MM.1S (cell line): ENCODE measurements around the gene GPR160.

Experiments used
- DNase-seq: peaks from one replicate; pipeline ENCODE4 v3.0.0-alpha.2; 2015
- H2AFZ ChIP-seq: fragments of 300-600 bp; sonication (generic); 2 replicates; pipeline ENCODE4 v1.6.0; 2016; ENCODE audit warnings: antibody characterized with exemption, low read length
- H3F3A ChIP-seq: fragments of 300-600 bp; sonication (generic); 2 replicates; pipeline ENCODE4 v1.6.1; 2016; ENCODE audit warnings: mild to moderate bottlenecking, antibody characterized with exemption, low read length, moderate library complexity, mixed read lengths; ENCODE audit not compliant: insufficient read depth
- H3K27ac ChIP-seq: fragments of 300-600 bp; sonication (generic); 2 replicates; pipeline ENCODE4 v1.5.1; 2016; ENCODE audit warnings: mild to moderate bottlenecking, low read length
- H3K27me3 ChIP-seq: fragments of 300-600 bp; sonication (generic); replicated peaks from 2 replicates; pipeline ENCODE4 v1.6.0; 2016; ENCODE audit warnings: low read length; ENCODE audit not compliant: insufficient read depth
- H3K36me3 ChIP-seq: fragments of 300-600 bp; sonication (generic); replicated peaks from 2 replicates; pipeline ENCODE4 v1.6.1; 2016; ENCODE audit warnings: mild to moderate bottlenecking, low read length, mixed read lengths; ENCODE audit not compliant: insufficient read depth
- H3K4me1 ChIP-seq: fragments of 300-600 bp; sonication (generic); 2 replicates; pipeline ENCODE4 v1.6.1; 2016; ENCODE audit warnings: low read length, mixed read lengths
- H3K4me2 ChIP-seq: fragments of 300-600 bp; sonication (generic); 2 replicates; pipeline ENCODE4 v1.6.0; 2016; ENCODE audit warnings: low read depth, low read length
- H3K4me3 ChIP-seq: fragments of 300-600 bp; sonication (generic); 2 replicates; pipeline ENCODE4 v1.5.1; 2016; ENCODE audit warnings: low read length, mixed read lengths
- H3K79me2 ChIP-seq: fragments of 300-600 bp; sonication (generic); 2 replicates; pipeline ENCODE4 v1.6.1; 2016; ENCODE audit warnings: mixed run types, low read length, mixed read lengths
- H3K9ac ChIP-seq: fragments of 300-600 bp; sonication (generic); 2 replicates; pipeline ENCODE4 v1.6.1; 2016; ENCODE audit warnings: low read length, mixed read lengths
- H3K9me2 ChIP-seq: fragments of 300-600 bp; sonication (generic); replicated peaks from 2 replicates; pipeline ENCODE4 v1.6.1; 2016; ENCODE audit warnings: mild to moderate bottlenecking, low read length, mixed read lengths; ENCODE audit not compliant: insufficient read depth
- H3K9me3 ChIP-seq: fragments of 300-600 bp; sonication (generic); replicated peaks from 2 replicates; pipeline ENCODE4 v1.6.1; 2016; ENCODE audit warnings: mild to moderate bottlenecking, low read length, mixed read lengths; ENCODE audit not compliant: insufficient read depth
- H4K20me1 ChIP-seq: fragments of 300-600 bp; sonication (generic); 2 replicates; pipeline ENCODE4 v1.6.1; 2016; ENCODE audit warnings: mild to moderate bottlenecking, low read length, moderate library complexity, mixed read lengths; ENCODE audit not compliant: insufficient read depth
- EZH2 ChIP-seq: fragments of 300-600 bp; sonication (generic); optimal IDR thresholded peaks from 2 replicates; pipeline ENCODE3; 2017; ENCODE audit warnings: low read depth, mild to moderate bottlenecking, antibody characterized with exemption, low read length, mixed read lengths
- EZH2phosphoT487 ChIP-seq: fragments of 300-600 bp; sonication (generic); IDR thresholded peaks from 2 replicates; pipeline ENCODE4 v1.6.1; 2018; ENCODE audit warnings: antibody characterized with exemption, low read length
- TF ChIP-seq, protein P1 (sequence below): fragments of 300-600 bp; sonication (generic); IDR thresholded peaks from 2 replicates; pipeline ENCODE4 v1.5.1; 2016; ENCODE audit warnings: antibody characterized with exemption, low read length, mixed read lengths

Gene GPR160

DNA sequence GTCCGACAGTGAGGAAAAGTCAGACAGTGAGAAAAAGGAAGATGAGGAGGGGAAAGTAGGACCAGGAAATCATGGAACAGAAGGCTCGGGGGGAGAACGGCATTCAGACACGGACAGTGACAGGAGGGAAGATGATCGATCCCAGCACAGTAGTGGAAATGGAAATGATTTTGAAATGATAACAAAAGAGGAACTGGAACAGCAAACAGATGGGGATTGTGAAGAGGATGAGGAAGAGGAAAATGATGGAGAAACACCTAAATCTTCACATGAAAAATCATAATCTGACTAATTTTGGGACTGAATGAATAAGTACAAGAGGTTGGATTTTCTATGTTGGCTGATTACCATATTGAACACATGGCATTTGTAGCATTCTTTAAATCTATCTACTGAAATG is 45.0 kb upstream of the GPR160 start:
- TF ChIP-seq EZH2 (no peak), EZH2phosphoT487 (no peak)
- TF ChIP-seq, protein P1, sequence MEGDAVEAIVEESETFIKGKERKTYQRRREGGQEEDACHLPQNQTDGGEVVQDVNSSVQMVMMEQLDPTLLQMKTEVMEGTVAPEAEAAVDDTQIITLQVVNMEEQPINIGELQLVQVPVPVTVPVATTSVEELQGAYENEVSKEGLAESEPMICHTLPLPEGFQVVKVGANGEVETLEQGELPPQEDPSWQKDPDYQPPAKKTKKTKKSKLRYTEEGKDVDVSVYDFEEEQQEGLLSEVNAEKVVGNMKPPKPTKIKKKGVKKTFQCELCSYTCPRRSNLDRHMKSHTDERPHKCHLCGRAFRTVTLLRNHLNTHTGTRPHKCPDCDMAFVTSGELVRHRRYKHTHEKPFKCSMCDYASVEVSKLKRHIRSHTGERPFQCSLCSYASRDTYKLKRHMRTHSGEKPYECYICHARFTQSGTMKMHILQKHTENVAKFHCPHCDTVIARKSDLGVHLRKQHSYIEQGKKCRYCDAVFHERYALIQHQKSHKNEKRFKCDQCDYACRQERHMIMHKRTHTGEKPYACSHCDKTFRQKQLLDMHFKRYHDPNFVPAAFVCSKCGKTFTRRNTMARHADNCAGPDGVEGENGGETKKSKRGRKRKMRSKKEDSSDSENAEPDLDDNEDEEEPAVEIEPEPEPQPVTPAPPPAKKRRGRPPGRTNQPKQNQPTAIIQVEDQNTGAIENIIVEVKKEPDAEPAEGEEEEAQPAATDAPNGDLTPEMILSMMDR = no peak
- H2AFZ ChIP-seq = no peak overlapping the region
- H3K79me2 ChIP-seq = no peaks in the 10 kb centered on the region
- no peak overlapping the region for H3K4me3 ChIP-seq
- H3F3A ChIP-seq = no peaks in the 10 kb centered on the region
- DNase-seq = no peak
- H3K27ac ChIP-seq = no peak overlapping the region
- H3K9ac ChIP-seq = no peak overlapping the region
- no peak overlapping the region for H3K4me2 ChIP-seq
- no peaks in the 10 kb centered on the region for H3K9me3 ChIP-seq
- peaks cover 3% of the 10 kb centered on the region for H3K4me1 ChIP-seq
- H3K27me3 ChIP-seq = no peaks in the 10 kb centered on the region
- H3K9me2 ChIP-seq = no peaks in the 10 kb centered on the region
- H4K20me1 ChIP-seq = no peaks in the 10 kb centered on the region
- peaks cover 17% of the 10 kb centered on the region; the same call in 1 of the 2 replicates for H3K36me3 ChIP-seq

DNA sequence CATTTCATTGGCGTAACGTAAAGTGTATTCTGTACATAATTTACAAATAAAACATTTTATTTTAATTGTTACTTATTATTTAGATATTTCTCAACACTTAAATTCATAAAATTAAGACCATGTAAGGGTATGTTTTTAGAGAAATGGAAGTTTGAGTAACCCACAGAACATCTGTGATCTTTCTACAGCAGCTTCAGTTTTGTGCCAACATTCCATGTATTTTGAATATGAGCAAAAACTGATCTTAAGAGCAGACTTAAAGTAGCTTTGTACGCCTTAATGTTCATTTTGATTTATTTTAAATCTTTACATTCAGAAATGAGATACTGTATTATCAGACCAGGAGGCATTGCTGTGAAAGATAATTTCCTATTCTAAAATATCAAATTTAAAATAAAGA is 44.0 kb upstream of the GPR160 start:
- Histone ChIP-seq H3K4me3 (no peak overlapping the region), H3K4me1 (peaks cover 12% of the 10 kb centered on the region), H3K27ac (no peak overlapping the region), H3K4me2 (no peak overlapping the region), H3K79me2 (no peaks in the 10 kb centered on the region), H2AFZ (no peak overlapping the region), H3K9me2 (no peaks in the 10 kb centered on the region), H3K9me3 (no peaks in the 10 kb centered on the region), H3F3A (peaks cover 8% of the 10 kb centered on the region), H4K20me1 (no peaks in the 10 kb centered on the region), H3K9ac (no peak overlapping the region), H3K36me3 (peaks cover 17% of the 10 kb centered on the region; the same call in 1 of the 2 replicates), H3K27me3 (no peaks in the 10 kb centered on the region)
- no peak for DNase-seq
- TF ChIP-seq EZH2phosphoT487 = no peak
- TF ChIP-seq, protein P1 = no peak
- TF ChIP-seq EZH2 = no peak

DNA sequence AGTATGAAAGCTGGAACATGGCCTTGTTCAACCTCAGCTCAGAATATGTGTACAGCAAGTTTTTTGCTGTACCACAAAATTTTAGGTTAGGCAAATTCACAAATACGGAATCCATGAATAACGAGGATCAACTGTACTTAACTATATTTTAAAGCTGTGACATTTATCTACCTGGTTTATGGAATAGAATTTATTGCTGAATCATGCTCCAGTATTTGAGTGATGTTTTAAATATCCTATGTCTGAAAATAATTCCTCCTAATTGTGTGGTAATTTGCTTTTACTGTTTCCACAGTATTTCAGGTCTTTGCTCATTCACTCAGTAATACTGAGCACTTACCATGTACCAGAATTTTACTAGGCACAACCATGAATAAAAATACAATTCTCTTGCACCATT is 41.7 kb upstream of the GPR160 start:
- H3K4me1 ChIP-seq = peaks cover 20% of the 10 kb centered on the region
- DNase-seq = no peak
- H3K9ac ChIP-seq = no peak overlapping the region
- H3K27ac ChIP-seq = no peak overlapping the region
- H3K79me2 ChIP-seq = no peaks in the 10 kb centered on the region
- peaks cover 17% of the 10 kb centered on the region; the same call in 1 of the 2 replicates for H3K36me3 ChIP-seq
- no peak overlapping the region for H3K4me2 ChIP-seq
- H3F3A ChIP-seq = peaks cover 15% of the 10 kb centered on the region
- H4K20me1 ChIP-seq = no peaks in the 10 kb centered on the region
- TF ChIP-seq EZH2phosphoT487 = no peak
- TF ChIP-seq, protein P1 = no peak
- TF ChIP-seq EZH2 = no peak
- no peak overlapping the region for H2AFZ ChIP-seq
- H3K27me3 ChIP-seq = no peaks in the 10 kb centered on the region
- H3K9me3 ChIP-seq = no peaks in the 10 kb centered on the region
- H3K9me2 ChIP-seq = no peaks in the 10 kb centered on the region
- no peak overlapping the region for H3K4me3 ChIP-seq
